Urinary bladder (tissue), 4 donors: ENCODE data around the gene CBLN3. TPM values are rescaled to one million over a fixed set of nuclear protein-coding genes. Genes with fewer than 3 reads are reported as not detected.

Experiments used
- DNase-seq: peaks from one replicate; pipeline ENCODE4 v3.0.0-alpha.2; 2015; ENCODE audit errors: extremely low spot score
- H3K27ac ChIP-seq: one replicate; pipeline ENCODE4 v1.5.1; 2013; ENCODE audit warnings: low read depth, mild to moderate bottlenecking, moderate library complexity
- H3K36me3 ChIP-seq: one replicate; pipeline ENCODE4 v1.6.1; 2013; ENCODE audit warnings: mild to moderate bottlenecking, moderate library complexity; ENCODE audit not compliant: insufficient read depth
- H3K4me1 ChIP-seq: one replicate; pipeline ENCODE4 v1.6.1; 2013; ENCODE audit warnings: mild to moderate bottlenecking, moderate library complexity; ENCODE audit not compliant: insufficient read depth
- H3K4me3 ChIP-seq: one replicate; pipeline ENCODE4 v1.5.1; 2013; ENCODE audit warnings: low read depth, low read length
- WGBS: extraction: QIAGEN DNeasy Blood & Tissue Kit; methylation state at CpG from one replicate; pipeline ENCODE4 v1.1.7; 2013; 5-methylcytosine and 5-hydroxymethylcytosine counted together
- polyA plus RNA-seq: library from polyadenylated mRNA; stranded (reverse); fragments of 200-250 nt; gene quantifications from one replicate; pipeline ENCODE4 v1.2.3, GENCODE V29; 2013
- total RNA-seq: library from RNA; depleted of rRNA; stranded (reverse); fragments of >200 nt; gene quantifications from one replicate; pipeline ENCODE4 v1.2.3, GENCODE V29; 2014
- donor health status: healthy with polysubstance abuse.
- donor health status: healthy.

CBLN3 gene
- total and polyA plus RNA-seq, 2 donors, result 1.8 to 5.9 TPM

DNA sequence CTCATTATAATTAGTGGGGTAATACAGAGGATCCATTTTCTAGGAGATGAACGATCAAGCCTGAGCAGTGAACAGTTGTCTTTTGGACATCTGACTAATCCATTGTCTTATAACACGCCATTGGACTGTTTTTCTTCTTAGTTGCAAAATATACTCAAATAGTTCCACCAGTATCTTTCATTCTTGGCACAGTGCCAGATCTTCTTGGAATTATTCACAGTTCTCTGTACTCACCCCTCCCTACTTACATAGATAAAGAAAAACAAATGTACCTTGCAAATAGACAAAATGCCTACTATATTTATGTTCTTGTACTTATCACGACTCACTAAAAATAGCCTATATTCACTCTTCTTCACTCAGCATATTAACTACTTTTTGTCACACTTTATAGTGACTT, 3.8 kb downstream of the CBLN3 start:
- H3K4me3 ChIP-seq, result no peak overlapping the region
- 19% methylated on average over 3 of the region's 3 CpGs for WGBS
- no peak for DNase-seq
- H3K36me3 ChIP-seq, result no peaks in the 10 kb centered on the region
- no peaks in the 10 kb centered on the region for H3K4me1 ChIP-seq
- H3K27ac ChIP-seq, result no peak overlapping the region

DNA sequence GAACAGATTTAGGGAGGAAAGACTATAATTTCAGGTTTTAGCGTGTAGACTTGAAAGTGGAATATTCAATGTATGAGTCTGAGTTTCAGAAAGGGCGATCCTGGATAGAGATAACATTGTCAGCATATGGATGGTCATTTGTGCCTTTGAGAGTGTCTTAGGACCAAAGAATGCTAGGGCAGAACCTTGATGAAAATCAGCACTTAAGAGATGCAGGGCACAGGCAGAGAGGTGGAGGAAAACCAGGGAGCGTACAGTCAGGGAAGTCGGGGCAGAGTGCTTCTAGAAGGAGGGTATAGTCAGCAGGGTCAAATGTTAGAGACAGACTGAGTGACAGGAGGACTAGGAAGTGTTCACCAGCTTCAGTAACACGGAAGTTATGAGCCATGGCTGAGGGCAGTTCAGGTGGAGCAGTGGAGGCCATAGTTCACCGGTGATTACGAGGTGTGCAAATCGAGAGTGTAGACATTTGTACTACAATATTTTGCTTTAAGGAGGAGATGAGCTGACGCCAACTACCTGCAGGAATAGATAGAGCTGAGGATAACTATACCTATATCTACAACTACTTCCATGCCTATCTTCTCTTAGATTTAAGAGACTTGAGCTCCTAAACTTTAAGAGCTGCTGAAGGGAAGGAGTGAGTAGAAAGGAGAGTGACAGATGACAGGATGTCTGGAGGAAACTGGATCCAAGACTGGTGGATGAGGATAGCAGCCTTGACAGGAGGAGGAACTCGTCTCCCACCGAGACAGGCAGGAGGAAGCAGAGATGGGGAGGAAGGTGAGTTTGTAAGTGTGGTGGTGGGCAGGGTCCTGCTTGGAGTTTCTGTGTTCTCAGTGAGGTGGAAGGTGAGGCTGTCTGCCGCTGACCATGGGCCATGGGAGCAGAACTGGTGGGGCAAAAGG, 6.5 kb downstream of the CBLN3 start:
- Histone ChIP-seq H3K27ac (no peak overlapping the region), H3K4me1 (no peaks in the 10 kb centered on the region), H3K4me3 (no peak overlapping the region), H3K36me3 (no peaks in the 10 kb centered on the region)
- WGBS, result 72% methylated on average over 12 of the region's 12 CpGs
- no peak for DNase-seq

DNA sequence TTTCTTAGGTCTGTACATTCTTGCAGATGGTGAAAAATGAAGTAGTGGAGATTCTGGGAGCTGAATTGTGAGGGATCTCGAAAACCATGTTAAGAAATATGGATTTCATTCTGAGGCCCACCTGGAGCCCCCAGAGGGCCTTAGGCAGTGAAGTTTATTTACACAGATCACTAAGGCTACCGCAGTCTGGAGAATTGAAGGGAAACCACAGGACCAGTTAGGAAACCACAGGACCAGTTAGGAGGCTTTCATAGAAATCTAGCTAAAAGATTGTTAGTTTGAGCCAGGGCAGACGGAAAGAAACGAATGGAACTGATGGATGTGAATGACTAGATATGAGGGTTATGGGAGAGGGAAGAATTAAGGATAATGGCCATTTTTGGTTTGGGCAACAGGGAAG, 7.2 kb downstream of the CBLN3 start:
- Histone ChIP-seq H3K27ac (no peak overlapping the region), H3K36me3 (no peaks in the 10 kb centered on the region), H3K4me3 (no peak overlapping the region), H3K4me1 (no peaks in the 10 kb centered on the region)
- no peak for DNase-seq
- WGBS, result 78% methylated on average over 4 of the region's 4 CpGs

DNA sequence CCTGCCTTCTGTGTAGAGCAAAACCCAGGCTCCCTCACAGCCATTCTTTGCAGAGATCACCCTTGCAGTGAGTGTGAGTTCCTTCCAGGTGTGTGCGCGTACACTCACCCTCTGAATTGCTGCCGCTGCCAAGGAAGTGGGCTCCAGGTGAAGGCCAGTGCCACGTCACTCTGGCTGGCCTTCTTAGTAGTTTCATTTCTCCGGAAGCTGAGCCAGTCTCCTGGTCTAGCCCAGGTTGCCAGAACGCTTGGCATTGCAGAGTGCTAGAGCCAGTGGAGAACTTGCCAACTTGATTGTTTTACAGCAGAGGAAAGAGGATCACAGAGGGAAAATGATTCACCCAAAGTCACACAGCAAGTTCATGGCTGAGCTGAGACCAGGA, 11.0 kb downstream of the CBLN3 start:
- 67% methylated on average over 6 of the region's 6 CpGs for WGBS
- H3K4me1 ChIP-seq, result no peaks in the 10 kb centered on the region
- no peak for DNase-seq
- no peak overlapping the region for H3K4me3 ChIP-seq
- H3K27ac ChIP-seq, result no peak overlapping the region
- no peaks in the 10 kb centered on the region for H3K36me3 ChIP-seq

DNA sequence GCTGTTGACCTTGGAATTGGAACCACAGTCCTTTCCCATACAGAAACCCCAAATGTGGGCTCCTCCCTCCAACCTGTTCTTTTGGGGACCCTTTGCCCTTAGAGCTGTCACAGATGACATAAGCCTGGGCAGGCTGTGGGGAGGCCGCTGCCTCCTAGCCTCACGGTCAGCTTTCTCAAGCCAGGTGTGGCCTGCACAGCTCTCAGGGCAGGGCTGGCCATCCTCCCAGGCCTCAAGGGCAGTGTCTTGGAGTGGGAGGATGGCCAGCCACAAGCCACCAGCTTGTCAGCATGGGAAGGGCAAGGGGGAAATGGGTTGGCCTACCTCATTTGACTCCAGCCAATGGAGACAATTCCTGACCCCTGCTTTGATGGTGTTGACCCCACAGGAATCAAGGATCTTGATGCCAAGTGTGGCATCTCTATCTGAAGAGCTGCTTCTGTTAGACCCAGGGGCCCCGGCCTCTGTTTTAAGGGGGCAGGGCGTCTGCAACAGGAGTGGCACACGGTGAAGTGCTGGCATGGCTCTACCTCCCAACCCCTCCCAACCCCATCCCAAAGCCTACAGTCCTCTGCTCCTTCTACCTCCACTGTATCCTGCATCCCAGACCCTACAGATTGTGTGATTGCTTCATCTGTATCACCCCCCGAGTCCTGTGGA, 11.5 kb downstream of the CBLN3 start:
- DNase-seq, result no peak

DNA sequence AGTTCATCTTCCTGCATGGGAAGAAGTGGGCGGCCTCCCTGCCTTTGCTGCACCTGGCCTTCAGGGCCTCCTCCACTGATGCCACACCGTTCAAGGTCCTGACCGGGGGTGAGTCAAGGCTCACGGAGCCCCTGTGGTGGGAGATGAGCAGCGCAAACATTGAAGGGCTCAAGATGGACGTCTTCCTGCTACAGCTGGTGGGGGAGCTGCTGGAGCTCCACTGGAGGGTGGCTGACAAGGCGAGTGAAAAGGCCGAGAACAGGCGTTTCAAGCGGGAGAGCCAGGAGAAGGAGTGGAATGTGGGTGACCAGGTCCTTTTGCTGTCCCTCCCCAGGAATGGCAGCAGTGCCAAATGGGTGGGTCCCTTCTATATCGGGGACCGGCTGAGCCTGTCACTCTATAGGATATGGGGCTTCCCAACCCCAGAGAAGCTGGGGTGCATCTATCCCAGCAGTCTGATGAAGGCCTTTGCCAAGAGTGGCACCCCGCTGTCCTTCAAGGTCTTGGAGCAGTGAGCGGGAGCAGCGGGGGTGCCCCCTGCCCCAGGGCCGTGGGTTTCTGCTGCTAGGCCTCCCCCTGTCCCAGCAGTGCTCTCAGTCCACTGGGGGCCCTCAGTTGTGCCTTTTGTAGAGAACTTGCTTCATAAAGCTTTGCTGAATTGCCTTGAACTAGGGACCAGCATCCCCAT, 12.4 kb downstream of the CBLN3 start:
- H3K4me3 ChIP-seq, result no peak overlapping the region
- H3K36me3 ChIP-seq, result no peaks in the 10 kb centered on the region
- H3K4me1 ChIP-seq, result no peaks in the 10 kb centered on the region
- H3K27ac ChIP-seq, result no peak overlapping the region
- 73% methylated on average over 16 of the region's 16 CpGs for WGBS
- DNase-seq, result no peak

More for the DNA sequence above, 11.5 kb downstream of the CBLN3 start:
- Histone ChIP-seq H3K4me3 (no peak overlapping the region), H3K27ac (no peak overlapping the region), H3K4me1 (no peaks in the 10 kb centered on the region), H3K36me3 (no peaks in the 10 kb centered on the region)
- 70% methylated on average over 6 of the region's 6 CpGs for WGBS

DNA sequence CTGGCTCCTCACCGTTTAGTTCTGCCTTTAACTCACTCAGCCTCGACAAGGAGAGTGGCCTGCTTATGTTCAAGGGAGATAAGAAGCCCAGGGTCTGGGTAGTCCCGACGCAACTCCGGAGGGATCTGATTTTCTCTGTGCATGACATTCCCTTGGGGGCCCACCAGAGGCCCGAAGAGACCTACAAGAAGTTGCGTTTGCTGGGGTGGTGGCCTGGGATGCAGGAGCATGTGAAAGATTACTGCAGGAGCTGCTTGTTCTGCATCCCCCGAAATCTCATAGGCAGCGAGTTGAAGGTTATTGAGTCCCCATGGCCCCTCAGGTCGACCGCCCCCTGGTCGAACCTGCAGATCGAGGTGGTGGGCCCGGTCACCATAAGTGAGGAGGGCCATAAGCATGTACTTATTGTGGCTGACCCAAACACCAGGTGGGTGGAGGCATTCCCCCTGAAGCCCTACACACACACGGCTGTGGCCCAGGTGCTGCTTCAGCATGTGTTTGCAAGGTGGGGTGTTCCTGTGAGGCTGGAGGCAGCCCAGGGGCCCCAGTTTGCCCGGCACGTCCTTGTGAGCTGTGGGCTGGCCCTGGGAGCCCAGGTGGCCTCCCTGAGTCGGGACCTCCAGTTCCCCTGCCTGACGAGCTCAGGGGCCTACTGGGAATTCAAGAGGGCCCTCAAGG, 13.1 kb downstream of the CBLN3 start:
- no peak overlapping the region for H3K27ac ChIP-seq
- DNase-seq, result no peak
- no peaks in the 10 kb centered on the region for H3K4me1 ChIP-seq
- H3K4me3 ChIP-seq, result no peak overlapping the region
- H3K36me3 ChIP-seq, result no peaks in the 10 kb centered on the region
- WGBS, result 69% methylated on average over 19 of the region's 19 CpGs

DNA sequence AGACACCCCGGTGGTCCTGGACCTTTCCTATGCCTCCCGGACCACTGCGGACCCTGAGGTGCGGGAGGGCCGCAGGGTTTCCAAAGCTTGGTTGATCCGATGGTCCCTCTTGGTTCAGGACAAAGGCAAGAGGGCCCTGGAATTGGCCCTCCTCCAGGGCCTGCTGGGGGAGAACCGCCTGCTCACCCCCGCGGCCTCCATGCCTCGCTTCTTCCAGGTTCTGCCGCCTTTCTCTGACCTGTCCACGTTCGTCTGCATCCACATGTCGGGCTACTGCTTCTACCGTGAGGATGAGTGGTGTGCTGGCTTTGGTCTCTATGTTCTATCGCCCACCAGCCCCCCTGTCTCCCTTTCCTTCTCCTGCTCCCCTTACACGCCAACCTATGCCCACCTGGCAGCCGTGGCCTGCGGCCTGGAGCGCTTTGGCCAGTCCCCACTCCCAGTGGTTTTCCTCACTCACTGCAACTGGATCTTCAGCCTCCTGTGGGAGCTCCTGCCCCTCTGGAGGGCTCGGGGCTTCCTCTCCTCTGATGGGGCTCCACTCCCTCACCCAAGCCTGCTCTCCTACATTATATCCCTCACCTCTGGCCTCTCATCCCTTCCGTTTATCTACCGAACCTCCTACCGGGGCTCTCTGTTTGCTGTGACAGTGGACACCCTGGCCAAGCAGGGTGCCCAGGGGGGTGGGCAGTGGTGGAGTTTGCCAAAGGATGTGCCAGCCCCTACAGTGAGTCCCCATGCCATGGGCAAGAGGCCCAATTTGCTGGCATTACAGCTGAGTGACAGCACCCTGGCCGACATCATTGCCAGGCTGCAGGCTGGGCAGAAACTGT, 13.8 kb downstream of the CBLN3 start:
- 85% methylated on average over 25 of the region's 25 CpGs for WGBS
- no peak for DNase-seq
- Histone ChIP-seq H3K36me3 (no peaks in the 10 kb centered on the region), H3K4me1 (no peaks in the 10 kb centered on the region), H3K4me3 (no peak overlapping the region), H3K27ac (no peak overlapping the region)

DNA sequence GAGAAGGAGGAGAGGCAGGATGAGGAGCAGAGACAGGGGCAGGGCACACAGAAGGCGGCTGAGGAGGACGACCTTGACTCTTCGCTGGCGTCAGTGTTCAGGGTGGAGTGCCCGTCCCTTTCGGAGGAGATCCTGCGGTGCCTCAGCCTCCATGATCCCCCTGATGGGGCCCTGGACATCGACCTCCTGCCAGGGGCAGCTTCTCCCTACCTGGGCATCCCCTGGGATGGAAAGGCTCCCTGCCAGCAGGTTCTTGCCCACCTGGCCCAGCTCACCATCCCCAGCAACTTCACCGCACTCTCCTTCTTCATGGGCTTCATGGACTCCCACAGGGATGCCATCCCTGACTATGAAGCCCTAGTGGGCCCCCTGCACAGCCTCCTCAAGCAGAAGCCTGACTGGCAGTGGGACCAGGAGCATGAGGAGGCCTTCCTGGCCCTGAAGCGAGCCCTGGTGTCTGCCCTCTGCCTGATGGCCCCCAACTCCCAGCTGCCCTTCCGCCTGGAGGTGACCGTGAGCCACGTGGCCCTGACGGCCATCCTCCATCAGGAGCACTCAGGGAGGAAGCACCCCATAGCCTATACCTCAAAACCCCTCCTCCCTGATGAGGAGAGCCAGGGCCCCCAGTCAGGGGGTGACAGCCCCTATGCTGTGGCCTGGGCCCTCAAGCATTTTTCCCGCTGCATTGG, 14.6 kb downstream of the CBLN3 start:
- no peaks in the 10 kb centered on the region for H3K36me3 ChIP-seq
- no peaks in the 10 kb centered on the region for H3K4me1 ChIP-seq
- WGBS, result 88% methylated on average over 15 of the region's 15 CpGs
- no peak for DNase-seq
- H3K4me3 ChIP-seq, result no peak overlapping the region
- H3K27ac ChIP-seq, result no peak overlapping the region

DNA sequence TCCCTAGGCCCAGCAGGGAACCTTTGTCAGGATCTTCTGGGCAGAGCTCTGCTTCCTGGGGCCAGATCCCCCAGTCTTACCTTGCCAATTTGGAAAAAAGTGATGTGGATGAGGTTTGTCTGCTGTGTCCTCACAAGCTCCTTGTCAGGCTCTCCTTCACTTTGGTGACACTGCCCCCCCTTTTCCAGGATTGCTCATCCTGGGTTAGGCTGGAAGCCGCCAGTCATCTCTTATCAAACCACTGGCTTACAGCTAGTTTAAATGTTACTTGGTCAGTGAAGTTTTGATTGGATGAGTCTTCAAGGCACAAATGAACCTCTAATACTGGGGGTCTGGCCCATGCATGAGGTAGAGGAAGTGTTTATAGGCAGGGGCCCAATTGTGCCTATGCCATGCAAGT, 15.4 kb downstream of the CBLN3 start:
- 91% methylated on average over 1 of the region's 1 CpG for WGBS
- no peak overlapping the region for H3K4me3 ChIP-seq
- no peak for DNase-seq
- no peaks in the 10 kb centered on the region for H3K4me1 ChIP-seq
- H3K27ac ChIP-seq, result no peak overlapping the region
- H3K36me3 ChIP-seq, result no peaks in the 10 kb centered on the region

DNA sequence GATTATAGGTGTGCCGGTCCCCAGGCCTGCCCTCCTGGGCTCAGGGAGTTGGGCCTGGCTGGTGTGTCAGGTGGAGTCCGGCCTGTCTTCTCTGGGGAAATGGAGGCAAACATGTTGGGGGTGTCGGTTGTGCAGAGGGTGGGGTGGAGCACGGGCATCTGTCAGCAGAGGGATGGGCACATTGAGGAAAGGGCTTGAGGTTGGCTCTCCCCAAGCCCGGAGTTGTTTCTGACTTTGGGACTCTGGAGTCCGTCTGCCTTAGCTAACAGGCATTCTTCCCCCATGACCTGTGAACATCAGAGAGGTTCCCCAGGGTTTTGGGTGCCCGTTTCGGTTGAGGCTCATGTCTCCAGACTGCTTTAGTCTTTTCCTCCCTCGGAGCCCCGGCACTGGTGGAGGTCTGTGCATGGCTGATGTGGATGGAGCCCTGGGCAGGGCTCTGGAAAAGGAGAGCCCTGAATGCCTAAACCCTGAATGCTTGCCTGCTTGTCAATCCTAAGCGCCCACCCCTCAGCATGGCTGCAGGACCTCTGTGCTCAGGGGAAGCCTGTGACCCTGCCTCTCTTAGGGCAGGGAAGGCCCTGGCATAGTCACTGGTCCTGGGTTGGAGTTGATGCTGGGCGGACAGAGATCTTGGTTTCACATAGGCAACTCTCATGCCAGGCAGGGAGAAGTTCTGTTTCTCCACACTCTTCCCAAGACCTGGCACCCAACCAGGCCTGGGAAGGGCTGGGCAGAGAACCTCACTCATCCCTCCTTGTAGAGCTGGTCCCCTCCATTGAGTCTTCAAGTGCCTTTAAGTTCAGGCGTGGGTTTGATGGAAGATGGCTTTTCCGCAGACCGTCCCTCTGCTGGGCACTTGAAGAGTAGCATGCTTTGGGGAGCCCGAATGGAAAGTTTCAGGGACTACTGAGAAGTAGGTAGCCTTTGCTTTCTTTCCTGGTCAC, 17.8 kb downstream of the CBLN3 start:
- no peak overlapping the region for H3K27ac ChIP-seq
- H3K4me3 ChIP-seq, result no peak overlapping the region
- no peaks in the 10 kb centered on the region for H3K36me3 ChIP-seq
- 72% methylated on average over 16 of the region's 16 CpGs for WGBS
- no peak for DNase-seq
- H3K4me1 ChIP-seq, result no peaks in the 10 kb centered on the region

DNA sequence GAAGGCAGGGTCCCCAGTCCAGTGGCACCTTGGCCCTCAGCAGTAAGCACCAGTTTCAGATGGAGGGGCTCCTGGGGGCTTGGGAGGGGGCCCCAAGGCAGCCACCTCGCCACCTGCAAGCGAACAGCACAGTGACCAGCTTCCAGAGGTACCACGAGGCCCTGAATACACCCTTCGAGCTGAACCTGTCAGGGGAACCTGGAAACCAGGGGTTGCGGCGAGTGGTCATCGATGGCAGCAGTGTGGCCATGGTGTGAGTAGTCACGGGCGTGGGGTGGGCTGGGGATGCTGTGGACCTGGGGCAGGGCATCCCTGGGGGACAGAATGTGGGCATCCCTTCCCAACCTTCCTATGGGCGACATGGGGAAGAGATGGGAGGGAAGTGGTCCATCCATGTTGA, 19.5 kb downstream of the CBLN3 start:
- Histone ChIP-seq H3K4me3 (no peak overlapping the region), H3K27ac (no peak overlapping the region), H3K4me1 (no peaks in the 10 kb centered on the region), H3K36me3 (no peaks in the 10 kb centered on the region)
- WGBS, result 96% methylated on average over 10 of the region's 10 CpGs
- DNase-seq, result no peak
